HFF-Myc (cell line): Measurements from ENCODE around the gene ZNF500.
A peak's percentile ranks its signal among the peaks of the same experiment; 100 is the strongest.

Source experiments
- DNase-seq: peaks from one replicate; pipeline ENCODE4 v3.0.0-alpha.2; 2011; ENCODE audit warnings: low read depth; ENCODE audit errors: extremely low read depth
- H3K4me3 ChIP-seq: replicated peaks from 2 replicates; pipeline ENCODE4 v1.5.1; 2011; ENCODE audit warnings: low read depth, mild to moderate bottlenecking, control low read depth, low read length
- TF ChIP-seq, protein P1 (sequence below): IDR thresholded peaks from 2 replicates; pipeline ENCODE4 v1.5.1; 2012; ENCODE audit warnings: mild to moderate bottlenecking, low read depth, low read length, control low read depth; ENCODE audit errors: missing control alignments

Gene ZNF500

DNA sequence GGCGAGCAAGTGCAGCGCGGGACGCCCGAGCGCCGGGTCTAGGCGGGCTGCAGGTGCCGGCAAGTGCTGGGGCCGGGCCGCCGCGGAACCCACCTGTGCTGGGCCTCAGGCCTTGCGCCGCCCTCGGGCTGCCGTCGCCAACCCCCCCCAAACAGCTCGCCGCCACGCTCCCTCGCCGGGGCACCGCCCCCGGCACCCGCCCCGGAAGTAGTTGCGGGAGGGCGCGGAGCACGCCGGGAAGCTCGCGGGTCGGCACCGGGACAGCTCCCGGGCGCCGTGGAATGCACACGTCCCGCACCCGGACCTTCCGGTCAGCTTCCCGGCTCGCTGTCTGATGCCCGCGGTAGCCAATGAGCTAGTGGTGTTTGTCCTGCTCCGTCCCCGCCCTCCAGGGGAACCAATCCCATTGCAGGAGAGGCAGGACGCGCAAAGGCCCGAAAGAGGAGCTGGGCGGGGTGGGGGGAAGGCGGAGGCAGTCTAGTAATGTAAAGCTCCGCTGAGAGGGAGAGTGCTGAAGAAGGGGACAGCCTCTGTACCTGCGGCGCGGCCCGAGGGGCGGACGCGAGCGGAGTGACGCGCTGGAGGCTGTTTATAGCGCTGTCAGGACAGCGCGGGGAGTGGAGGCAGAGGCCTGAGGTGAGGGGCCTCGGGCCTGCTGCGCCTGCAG is 32.8 kb downstream of the ZNF500 start, which contains the start of the genes ANKS3 and DNAAF8:
TSS of gene ANKS3 (minus strand) at position 209 of the 667 bp plus-strand sequence. CDS start 4,122 bp downstream, outside the sequence.
TSS of gene DNAAF8 (plus strand) at position 475 of the 667 bp plus-strand sequence. CDS start 1,978 bp downstream, outside the sequence.
- TF ChIP-seq, protein P1, sequence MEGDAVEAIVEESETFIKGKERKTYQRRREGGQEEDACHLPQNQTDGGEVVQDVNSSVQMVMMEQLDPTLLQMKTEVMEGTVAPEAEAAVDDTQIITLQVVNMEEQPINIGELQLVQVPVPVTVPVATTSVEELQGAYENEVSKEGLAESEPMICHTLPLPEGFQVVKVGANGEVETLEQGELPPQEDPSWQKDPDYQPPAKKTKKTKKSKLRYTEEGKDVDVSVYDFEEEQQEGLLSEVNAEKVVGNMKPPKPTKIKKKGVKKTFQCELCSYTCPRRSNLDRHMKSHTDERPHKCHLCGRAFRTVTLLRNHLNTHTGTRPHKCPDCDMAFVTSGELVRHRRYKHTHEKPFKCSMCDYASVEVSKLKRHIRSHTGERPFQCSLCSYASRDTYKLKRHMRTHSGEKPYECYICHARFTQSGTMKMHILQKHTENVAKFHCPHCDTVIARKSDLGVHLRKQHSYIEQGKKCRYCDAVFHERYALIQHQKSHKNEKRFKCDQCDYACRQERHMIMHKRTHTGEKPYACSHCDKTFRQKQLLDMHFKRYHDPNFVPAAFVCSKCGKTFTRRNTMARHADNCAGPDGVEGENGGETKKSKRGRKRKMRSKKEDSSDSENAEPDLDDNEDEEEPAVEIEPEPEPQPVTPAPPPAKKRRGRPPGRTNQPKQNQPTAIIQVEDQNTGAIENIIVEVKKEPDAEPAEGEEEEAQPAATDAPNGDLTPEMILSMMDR = no peak
- H3K4me3 ChIP-seq = peak within 1 kb of the TSS; percentile 90
- DNase-seq = peak; percentile 86

DNA sequence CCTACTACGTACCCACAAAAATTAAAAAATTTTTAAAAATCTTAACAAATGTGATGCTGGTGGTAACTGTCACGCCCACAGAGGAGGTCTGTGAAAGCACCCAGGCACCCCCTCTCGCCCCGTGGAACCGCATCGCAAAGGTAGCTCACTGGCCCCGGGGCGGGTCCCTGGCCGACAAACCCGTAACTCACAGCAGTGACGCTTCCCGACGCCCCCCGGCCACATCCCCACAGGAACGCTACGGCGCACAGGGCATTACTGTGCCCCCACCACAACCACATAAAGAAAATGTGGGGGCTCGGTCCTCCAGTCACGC is 33.3 kb downstream of the ZNF500 start:
- peak overlapping the region; percentile 90 for H3K4me3 ChIP-seq
- no peak for DNase-seq
- TF ChIP-seq, protein P1 = no peak

DNA sequence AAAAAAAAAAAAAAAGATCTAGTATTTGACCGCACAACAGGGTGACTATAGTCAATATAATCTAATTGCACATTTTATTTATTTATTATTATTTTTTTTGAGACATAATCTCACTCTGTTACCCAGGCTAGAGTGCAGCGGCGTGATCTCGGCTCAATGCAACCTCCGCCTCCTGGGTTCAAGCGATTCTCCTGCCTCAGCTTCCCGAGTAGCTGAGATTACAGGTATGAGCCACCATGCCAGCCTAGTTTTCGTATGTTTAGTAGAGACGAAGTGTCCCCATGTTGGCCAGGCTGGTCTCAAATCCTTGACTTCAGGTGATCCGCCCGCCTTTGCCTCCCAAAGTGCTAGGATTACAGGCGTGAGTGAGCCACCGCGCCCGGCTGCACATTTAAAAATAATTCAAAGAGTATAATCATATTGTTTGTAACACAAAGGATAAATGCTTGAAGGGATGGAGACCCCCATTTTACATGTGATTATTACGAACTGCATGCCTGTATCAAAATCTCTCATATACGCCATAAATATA is 33.7 kb downstream of the ZNF500 start:
- no peak for DNase-seq
- H3K4me3 ChIP-seq = peak overlapping the region; percentile 90

DNA sequence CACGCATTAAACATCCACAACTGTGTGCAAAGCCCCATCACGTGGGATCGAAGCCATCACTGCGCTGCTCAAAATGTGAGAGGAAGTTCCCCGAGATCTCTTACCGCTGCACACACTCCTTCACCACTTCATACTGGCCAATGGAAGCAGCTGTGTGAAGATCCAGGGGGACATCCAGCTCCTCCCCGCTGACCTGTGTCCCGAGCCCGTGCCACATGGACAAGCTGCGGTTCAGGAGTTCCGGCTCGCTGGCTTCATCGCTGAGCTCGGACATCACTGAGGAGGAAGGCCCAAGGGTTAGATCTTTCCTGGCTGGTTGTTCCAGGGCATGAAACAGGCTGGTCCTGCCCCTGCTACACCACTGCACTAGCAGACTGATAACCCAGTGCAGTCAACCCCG is 37.1 kb downstream of the ZNF500 start:
- no peak overlapping the region for H3K4me3 ChIP-seq
- TF ChIP-seq, protein P1 = no peak
- no peak for DNase-seq

More for the DNA sequence above, 33.7 kb downstream of the ZNF500 start:
- TF ChIP-seq, protein P1 = no peak

DNA sequence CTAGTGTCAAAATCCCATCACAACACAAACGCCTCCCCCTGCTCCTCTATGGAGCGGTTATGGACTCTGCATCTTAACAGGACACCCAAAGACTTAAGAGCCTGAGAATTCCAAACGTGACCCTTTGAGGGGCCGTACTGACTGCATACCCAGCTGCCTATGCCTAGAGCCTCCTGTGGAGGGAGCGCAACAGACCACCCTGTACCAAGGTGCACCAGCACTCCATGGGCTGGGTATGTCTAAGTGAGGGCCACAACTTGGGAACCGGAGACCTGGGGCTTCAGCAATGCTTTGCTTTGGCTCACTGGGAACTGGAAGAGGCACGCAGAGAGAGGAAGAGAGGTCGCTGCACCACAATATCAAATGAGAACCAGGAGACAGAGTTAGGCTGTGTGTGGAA is 38.3 kb downstream of the ZNF500 start:
- no peak overlapping the region for H3K4me3 ChIP-seq
- TF ChIP-seq, protein P1 = no peak
- DNase-seq = no peak

DNA sequence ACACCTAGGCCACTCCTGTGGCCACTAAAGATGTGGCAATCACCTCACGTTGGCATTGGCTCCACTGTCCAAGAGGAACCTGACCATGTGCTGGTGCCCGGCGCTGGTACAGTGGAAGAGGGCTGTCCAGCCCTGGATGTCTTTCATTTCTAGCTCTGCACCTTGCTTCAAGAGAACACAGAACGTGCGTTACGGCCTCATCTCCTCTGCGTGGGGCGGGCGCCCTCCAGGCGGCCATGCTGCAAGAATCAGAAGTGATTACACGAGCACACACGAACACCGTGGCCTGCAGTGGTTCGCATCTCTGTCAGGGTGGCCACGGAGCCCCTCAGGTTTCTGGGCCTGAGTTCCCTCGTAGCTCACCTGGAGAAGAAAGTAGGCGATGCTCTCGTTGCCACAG is 40.3 kb downstream of the ZNF500 start:
- DNase-seq = no peak
- TF ChIP-seq, protein P1 = no peak
- no peak overlapping the region for H3K4me3 ChIP-seq

DNA sequence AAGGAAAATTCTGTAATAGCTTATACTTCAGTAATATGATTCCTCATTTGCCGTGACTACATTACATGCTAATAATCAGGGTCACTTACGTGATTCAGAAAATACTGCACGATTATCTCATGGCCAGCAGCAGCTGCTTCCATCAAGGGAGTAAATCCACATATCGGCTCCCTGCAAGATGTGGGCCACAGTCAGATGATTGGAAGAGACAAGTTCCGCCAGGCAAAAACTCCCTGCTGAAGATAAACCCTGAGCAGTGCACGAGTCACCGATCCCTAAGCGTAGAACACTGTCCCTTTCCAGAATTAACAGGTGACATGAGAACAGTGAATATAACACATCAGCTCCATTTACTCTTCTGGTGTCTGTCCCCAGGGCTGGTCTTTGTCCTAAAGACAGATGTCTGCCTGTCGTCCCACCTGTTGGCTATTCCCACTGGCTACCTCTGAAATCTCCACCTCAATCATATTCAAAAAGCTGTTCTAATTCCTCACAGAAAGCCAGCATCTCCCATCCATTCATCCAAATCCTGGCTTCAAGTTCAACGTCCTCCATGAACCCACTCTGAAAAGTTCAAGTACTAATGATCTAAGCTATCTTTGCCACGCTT is 42.2 kb downstream of the ZNF500 start:
- TF ChIP-seq, protein P1 = no peak
- H3K4me3 ChIP-seq = no peak overlapping the region
- DNase-seq = no peak
